T47D (cell line): ENCODE measurements around the gene PHF2.
A peak's percentile ranks its signal among the peaks of the same experiment; 100 is the strongest.

ENCODE experiments used
- DNase-seq, 2 experiments: peaks; one replicate each; pipeline versions ENCODE4 v3.0.0 to v3.0.0-alpha.2; 2011 to 2012; ENCODE audit warnings: low read depth in 1 of 2, low spot score in 1 of 2
- JUND ChIP-seq: IDR thresholded peaks from 2 replicates; pipeline ENCODE4 v1.6.1; 2012; ENCODE audit warnings: low read depth
- in situ Hi-C: cut with HindIII; loops from 2 replicates; pipeline ENCODE4 v1.10.0; 2016; ENCODE audit warnings: low sequenced_read_pairs, low pct_unique_long_range_greater_than_20kb

The PHF2 gene

GRCh38 chr9:93684161-93684765, 107.9 kb downstream of the PHF2 start:
- TF ChIP-seq JUND = no peak
- no peak for DNase-seq
- in situ Hi-C loops = no loop called here

- in situ Hi-C loops = no loop called here
- peak in 1 of 2 experiments; percentile 9 for DNase-seq
- TF ChIP-seq JUND = no peak
Measured at GRCh38 chr9:93684806-93685543, 108.6 kb downstream of the PHF2 start.

GRCh38 chr9:93686127-93686879, 109.9 kb downstream of the PHF2 start:
- TF ChIP-seq JUND = no peak
- in situ Hi-C loops = no loop called here
- no peak for DNase-seq

DNA sequence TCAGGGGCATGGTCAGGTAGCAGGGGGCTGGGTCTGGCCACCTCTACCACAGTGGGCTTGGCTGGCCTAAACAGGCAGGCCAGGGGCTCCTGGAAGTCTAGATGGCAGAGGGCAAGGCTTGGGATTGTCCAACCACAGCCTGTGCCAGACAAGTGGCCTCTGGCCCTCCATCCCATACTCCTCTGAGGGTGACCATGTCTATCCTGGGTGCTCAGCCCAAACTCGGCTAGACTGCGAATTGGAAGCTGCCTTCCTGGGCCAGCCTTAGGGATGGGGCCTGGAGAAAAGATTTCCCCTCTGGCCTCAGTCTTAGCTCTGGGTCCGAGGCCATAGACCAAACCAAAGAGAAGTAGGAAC, 110.5 kb downstream of the PHF2 start:
- in situ Hi-C loops = no loop called here
- TF ChIP-seq JUND = no peak
- DNase-seq = no peak

- TF ChIP-seq JUND = no peak
- in situ Hi-C loops = no loop called here
- DNase-seq = no peak
Measured at GRCh38 chr9:93690618-93691017, 114.2 kb downstream of the PHF2 start.

- no peak for TF ChIP-seq JUND
- no peak for DNase-seq
- in situ Hi-C loops = no loop called here
Measured at GRCh38 chr9:93693129-93693528, 116.7 kb downstream of the PHF2 start.

DNA sequence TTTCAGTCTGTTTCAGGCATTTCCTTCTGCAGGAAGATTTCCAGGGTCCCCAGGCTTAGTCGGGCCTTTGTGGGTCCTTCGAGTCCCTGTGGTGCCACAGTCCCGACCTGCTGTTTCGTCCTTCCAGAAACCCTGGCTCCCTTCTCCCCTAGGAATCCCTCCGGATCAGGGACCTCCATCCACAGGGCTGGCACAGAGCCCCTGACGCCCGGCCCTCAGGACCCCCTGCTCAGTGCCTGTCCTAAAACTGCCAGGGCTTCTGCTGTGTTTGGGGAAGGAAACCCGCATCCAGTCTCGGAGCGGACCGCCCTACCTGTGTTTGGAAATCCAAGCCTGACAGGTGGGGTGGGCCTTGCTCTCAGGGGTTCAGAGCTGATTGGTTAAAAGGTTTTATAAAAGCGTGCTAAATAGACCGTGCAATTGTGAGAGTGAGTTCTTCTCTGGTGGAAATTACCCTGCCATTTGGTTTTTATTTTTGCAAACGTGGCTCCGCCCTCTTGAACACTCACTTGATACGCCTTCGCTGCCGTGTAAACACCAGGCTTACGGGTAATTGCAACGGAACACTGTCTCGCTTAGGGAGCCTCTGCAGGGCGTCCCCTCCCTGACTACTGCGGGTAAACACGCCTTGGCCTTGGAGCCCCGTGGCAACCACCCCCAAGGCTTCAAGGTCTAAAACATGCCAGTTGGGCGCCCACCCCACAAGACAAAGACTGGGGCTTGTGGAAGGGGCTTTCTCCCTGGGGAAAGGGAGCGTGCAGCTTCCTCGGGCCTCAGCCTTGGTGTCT, 121.2 kb downstream of the PHF2 start:
- TF ChIP-seq JUND = no peak
- in situ Hi-C loops = no loop called here
- DNase-seq = no peak

DNA sequence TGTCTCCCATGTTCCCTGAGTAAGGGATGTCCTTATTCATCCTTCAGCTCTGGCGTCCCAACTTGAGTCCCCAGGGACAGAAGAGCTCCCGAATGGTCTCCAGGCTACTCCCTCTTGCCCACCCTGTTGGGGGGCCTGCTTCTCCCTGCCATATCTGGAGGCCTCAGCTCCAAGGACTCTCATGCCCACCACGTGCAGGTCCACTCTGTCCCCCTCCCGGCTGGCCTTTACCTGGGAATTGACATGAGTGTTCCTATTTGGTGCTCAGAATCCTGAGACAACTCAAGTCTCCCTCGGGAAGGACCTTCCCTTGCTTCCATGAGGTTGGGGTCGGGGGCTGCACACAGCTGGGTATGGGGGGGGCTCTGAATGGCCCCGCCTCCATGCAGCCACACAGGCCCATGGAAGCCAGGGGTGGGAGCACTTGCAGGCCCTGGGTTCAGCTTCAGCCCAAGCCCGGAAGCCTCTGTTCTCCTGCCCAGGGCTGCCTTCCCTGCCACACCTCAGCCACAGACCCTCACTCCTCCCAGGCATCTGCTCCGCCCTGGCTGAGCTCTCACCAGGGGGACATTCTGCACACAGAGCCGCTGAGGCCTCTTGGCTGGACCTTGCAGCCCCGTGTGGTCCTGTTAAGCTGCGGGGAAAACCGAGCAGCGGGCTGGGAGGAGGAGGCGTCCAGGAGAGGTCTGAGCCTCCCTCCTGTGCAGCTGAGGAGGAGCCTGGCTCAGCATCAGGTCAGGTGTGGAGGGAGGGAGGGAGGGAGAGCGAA, 121.9 kb downstream of the PHF2 start:
- DNase-seq = no peak
- no peak for TF ChIP-seq JUND
- in situ Hi-C loops = no loop called here

DNA sequence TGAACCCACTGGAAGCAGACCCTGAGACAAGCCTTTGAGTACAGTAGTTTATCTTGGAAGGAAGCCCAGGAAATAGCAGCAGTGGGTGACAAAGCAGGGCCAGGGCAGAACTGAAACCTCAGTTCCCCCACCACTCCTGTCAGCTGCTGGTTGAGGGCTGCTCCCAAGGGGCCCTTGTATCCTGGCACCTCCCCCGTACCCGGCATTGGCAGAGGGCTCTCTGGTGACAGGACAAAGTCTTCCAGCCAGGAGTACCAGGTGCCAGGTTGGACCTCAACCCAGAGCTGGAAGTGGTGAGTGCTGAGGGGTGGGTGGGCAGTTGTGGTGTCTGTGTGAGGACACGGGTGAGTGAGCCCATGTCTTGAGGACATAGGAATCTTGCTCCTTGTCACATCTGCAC, 123.3 kb downstream of the PHF2 start:
- no peak for TF ChIP-seq JUND
- no peak for DNase-seq
- in situ Hi-C loops = no loop called here

DNA sequence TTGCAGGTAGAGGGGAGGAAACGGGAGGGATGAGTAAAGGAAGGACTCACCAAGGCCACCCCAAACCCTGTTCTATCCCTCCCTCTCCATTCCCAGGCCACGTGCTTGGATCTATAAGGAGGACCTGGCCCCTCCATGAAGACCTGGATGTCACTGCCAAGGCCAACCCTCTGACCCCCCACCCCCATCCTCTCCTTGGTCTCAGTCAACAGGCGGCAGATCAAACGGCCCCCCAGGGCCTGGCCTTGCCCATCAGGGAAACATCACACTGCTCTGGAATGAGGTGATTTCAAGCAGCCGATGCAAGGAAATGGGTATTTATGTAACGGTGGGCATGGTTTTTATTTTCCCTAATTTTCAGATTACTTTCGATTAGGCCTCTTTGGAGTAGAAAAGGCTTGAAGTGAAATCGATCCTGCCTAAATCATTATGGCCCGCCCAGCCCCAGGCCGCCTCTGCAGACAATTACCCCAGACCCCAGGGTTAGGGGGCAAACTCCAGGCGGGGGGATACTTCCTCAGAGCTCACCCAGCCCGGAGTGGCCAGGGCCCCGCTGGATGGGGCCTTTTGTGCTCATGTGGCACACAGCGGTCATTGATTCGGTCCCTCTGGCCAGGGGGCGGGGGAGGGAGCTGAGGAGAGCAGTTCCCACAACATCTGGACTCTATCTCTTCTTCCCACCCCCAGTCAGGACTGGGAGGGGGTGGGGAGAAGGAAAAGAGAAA, 125.3 kb downstream of the PHF2 start:
- no peak for DNase-seq
- in situ Hi-C loops = no loop called here
- no peak for TF ChIP-seq JUND

- DNase-seq = no peak
- in situ Hi-C loops = no loop called here
- TF ChIP-seq JUND = no peak
Measured at GRCh38 chr9:93702261-93702660, 125.9 kb downstream of the PHF2 start.
